NCI-H748 (cell line): ENCODE results near the gene PEAK1.
"Not testable (repeated sequence)": the region's sequence is repeated elsewhere in the genome, so short reads cannot be mapped to it uniquely, and the experiment has no call there.

Experiments used
- DNase-seq: peaks from one replicate; lab custom pipeline; 2025; ENCODE audit not compliant: unreplicated experiment; lab: John Stamatoyannopoulos, UW

The PEAK1 gene

GRCh38 chr15:77181305-77182074 lies 238.4 kb downstream of the PEAK1 start:
- DNase-seq: no peak

GRCh38 chr15:77180757-77181156 lies 239.1 kb downstream of the PEAK1 start:
- no peak for DNase-seq

GRCh38 chr15:77180270-77180669 lies 239.6 kb downstream of the PEAK1 start:
- DNase-seq: no peak

GRCh38 chr15:77179541-77179998 lies 240.3 kb downstream of the PEAK1 start:
- no peak for DNase-seq

- DNase-seq: no peak
Observed at GRCh38 chr15:77178411-77178810, 241.5 kb downstream of the PEAK1 start.

GRCh38 chr15:77176148-77176547 lies 243.8 kb downstream of the PEAK1 start:
- not testable (repeated sequence) for DNase-seq

- no peak for DNase-seq
Observed at GRCh38 chr15:77173487-77173886, 246.4 kb downstream of the PEAK1 start.

- no peak for DNase-seq
Observed at GRCh38 chr15:77171221-77171967, 248.5 kb downstream of the PEAK1 start.

GRCh38 chr15:77168616-77169015 lies 251.3 kb downstream of the PEAK1 start:
- DNase-seq: no peak

- no peak for DNase-seq
Observed at GRCh38 chr15:77168141-77168540, 251.8 kb downstream of the PEAK1 start.

GRCh38 chr15:77167406-77167805 lies 252.5 kb downstream of the PEAK1 start:
- no peak for DNase-seq

GRCh38 chr15:77163781-77164384 lies 256.0 kb downstream of the PEAK1 start:
- DNase-seq: no peak

GRCh38 chr15:77162872-77163633 lies 256.9 kb downstream of the PEAK1 start:
- no peak for DNase-seq

- DNase-seq: peak; percentile 4
Observed at GRCh38 chr15:77160562-77161478, 259.1 kb downstream of the PEAK1 start.

GRCh38 chr15:77156000-77156399 lies 263.9 kb downstream of the PEAK1 start:
- peak; percentile 57 for DNase-seq

GRCh38 chr15:77148191-77148590 lies 271.7 kb downstream of the PEAK1 start:
- DNase-seq: no peak

GRCh38 chr15:77145370-77145769 lies 274.5 kb downstream of the PEAK1 start:
- no peak for DNase-seq

- no peak for DNase-seq
Observed at GRCh38 chr15:77144492-77145070, 275.3 kb downstream of the PEAK1 start.

- no peak for DNase-seq
Observed at GRCh38 chr15:77144026-77144425, 275.9 kb downstream of the PEAK1 start.

GRCh38 chr15:77143616-77144015 lies 276.3 kb downstream of the PEAK1 start:
- DNase-seq: no peak
